ENCODE measurements around the gene IFNA6. TPM values are rescaled to one million over a fixed set of nuclear protein-coding genes. Genes with fewer than 3 reads are reported as not detected.
A peak's percentile ranks its signal among the peaks of the same experiment; 100 is the strongest.

Gene IFNA6
- total and polyA plus RNA-seq, 7 donors, result not detected

GRCh38 chr9:21320465-21320864 lies 30.2 kb downstream of the IFNA6 start:
- DNase-seq (no peak), ATAC-seq (no peak)
- Histone ChIP-seq H3K4me1 (no peaks in the 10 kb centered on the region), H3K4me3 (no peak overlapping the region), H3K27ac (no peak overlapping the region), H3K36me3 (ENCODE audit: insufficient read depth in 1 of 2, low read depth in 1 of 2) (peaks cover 0 to 41% of the 10 kb centered on the region in 2 donors), H3K9me3 (no peaks in the 10 kb centered on the region), H3K27me3 (ENCODE audit: insufficient read depth in 3 of 3, low read length in 2 of 3) (no peaks in the 10 kb centered on the region)
- no peak for TF ChIP-seq CTCF (IDR thresholded peaks at IDR 0.05)
- WGBS, 3 donors, result 69 to 85% (median 75%) methylated on average over 2 of the region's 2 CpGs
- intact Hi-C loops (cut with DNase I), result loop anchor here in 1 of 2 donors (5.0 kb wide), 1 partner anchor 472 kb away; no protein-coding TSS in a partner anchor

- Histone ChIP-seq H3K4me3 (no peak overlapping the region), H3K4me1 (no peaks in the 10 kb centered on the region), H3K27me3 (ENCODE audit: insufficient read depth in 3 of 3, low read length in 2 of 3) (no peaks in the 10 kb centered on the region), H3K36me3 (ENCODE audit: insufficient read depth in 1 of 2, low read depth in 1 of 2) (peaks cover 0 to 27% of the 10 kb centered on the region in 2 donors), H3K9me3 (no peaks in the 10 kb centered on the region), H3K27ac (no peak overlapping the region)
- intact Hi-C loops (cut with DNase I), result no loop called here
- WGBS, 3 donors, result 20 to 21% (median 20%) methylated on average over 7 of the region's 7 CpGs
- peak; percentile 68 for TF ChIP-seq CTCF (IDR thresholded peaks at IDR 0.05)
- no peak for DNase-seq
- peak; percentile 59 to 80 (median 64) for ATAC-seq
Observed at GRCh38 chr9:21317956-21318923, 32.4 kb downstream of the IFNA6 start.

- H3K4me1 ChIP-seq, result no peaks in the 10 kb centered on the region
- no peak overlapping the region for H3K27ac ChIP-seq
- TF ChIP-seq CTCF (IDR thresholded peaks at IDR 0.05), result no peak
- intact Hi-C loops (cut with DNase I), result no loop called here
- ATAC-seq (no peak), DNase-seq (no peak)
- no peaks in the 10 kb centered on the region for H3K27me3 ChIP-seq (ENCODE audit: insufficient read depth in 3 of 3, low read length in 2 of 3)
- H3K36me3 ChIP-seq (ENCODE audit: insufficient read depth in 1 of 2, low read depth in 1 of 2), result peaks cover 0 to 13% of the 10 kb centered on the region in 2 donors
- no peaks in the 10 kb centered on the region for H3K9me3 ChIP-seq
- 12 to 29% (median 12%) methylated on average over 3 of the region's 3 CpGs for WGBS, 3 donors
- no peak overlapping the region for H3K4me3 ChIP-seq
Observed at GRCh38 chr9:21316860-21317259, 33.8 kb downstream of the IFNA6 start.

- intact Hi-C loops (cut with DNase I), result no loop called here
Observed at GRCh38 chr9:21316032-21316842, 34.5 kb downstream of the IFNA6 start.

More at GRCh38 chr9:21316032-21316842, 34.5 kb downstream of the IFNA6 start:
- ATAC-seq, result peak in 1 of 4 donors; percentile 23
- DNase-seq, result no peak
- 39 to 42% (median 41%) methylated on average over 8 of the region's 8 CpGs for WGBS, 3 donors
- Histone ChIP-seq H3K36me3 (ENCODE audit: insufficient read depth in 1 of 2, low read depth in 1 of 2) (peaks cover 0 to 7% of the 10 kb centered on the region in 2 donors), H3K9me3 (no peaks in the 10 kb centered on the region), H3K4me1 (no peaks in the 10 kb centered on the region), H3K4me3 (no peak overlapping the region), H3K27me3 (ENCODE audit: insufficient read depth in 3 of 3, low read length in 2 of 3) (no peaks in the 10 kb centered on the region), H3K27ac (no peak overlapping the region)
- TF ChIP-seq CTCF (IDR thresholded peaks at IDR 0.05), result no peak
